Measurements from ENCODE around the gene WNT2. TPM values are rescaled to one million over a fixed set of nuclear protein-coding genes. Genes with fewer than 3 reads are reported as not detected.

WNT2 gene
- polyA plus RNA-seq, 1 donor (not counting 4 experiments of a cell fraction or from before 2014, with no cell fraction given): not detected

- no peaks in the 10 kb centered on the region for H3K9me1 ChIP-seq (ENCODE audit: control insufficient read depth, extremely low read depth, insufficient read depth, low read length)
- TF ChIP-seq, protein P1, sequence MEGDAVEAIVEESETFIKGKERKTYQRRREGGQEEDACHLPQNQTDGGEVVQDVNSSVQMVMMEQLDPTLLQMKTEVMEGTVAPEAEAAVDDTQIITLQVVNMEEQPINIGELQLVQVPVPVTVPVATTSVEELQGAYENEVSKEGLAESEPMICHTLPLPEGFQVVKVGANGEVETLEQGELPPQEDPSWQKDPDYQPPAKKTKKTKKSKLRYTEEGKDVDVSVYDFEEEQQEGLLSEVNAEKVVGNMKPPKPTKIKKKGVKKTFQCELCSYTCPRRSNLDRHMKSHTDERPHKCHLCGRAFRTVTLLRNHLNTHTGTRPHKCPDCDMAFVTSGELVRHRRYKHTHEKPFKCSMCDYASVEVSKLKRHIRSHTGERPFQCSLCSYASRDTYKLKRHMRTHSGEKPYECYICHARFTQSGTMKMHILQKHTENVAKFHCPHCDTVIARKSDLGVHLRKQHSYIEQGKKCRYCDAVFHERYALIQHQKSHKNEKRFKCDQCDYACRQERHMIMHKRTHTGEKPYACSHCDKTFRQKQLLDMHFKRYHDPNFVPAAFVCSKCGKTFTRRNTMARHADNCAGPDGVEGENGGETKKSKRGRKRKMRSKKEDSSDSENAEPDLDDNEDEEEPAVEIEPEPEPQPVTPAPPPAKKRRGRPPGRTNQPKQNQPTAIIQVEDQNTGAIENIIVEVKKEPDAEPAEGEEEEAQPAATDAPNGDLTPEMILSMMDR (optimal IDR thresholded peaks at IDR 0.05 in 1 of 3, IDR thresholded peaks at IDR 0.05 in 1 of 3, conservative IDR thresholded peaks at IDR 0.05 in 1 of 3; ENCODE audit: extremely low read depth in 1 of 3, insufficient read depth in 2 of 3, low read length in 3 of 3): no peak
- no peak for TF ChIP-seq EZH2 (IDR thresholded peaks at IDR 0.05; ENCODE audit: low read length)
- H3K36me3 ChIP-seq (ENCODE audit: control insufficient read depth in 2 of 2, extremely low read depth in 1 of 2, insufficient read depth in 2 of 2, low read length in 2 of 2): no peaks in the 10 kb centered on the region
- DNase-seq (ENCODE audit: low read depth, low spot score): no peak
- dilution Hi-C loops (cut with MboI; ENCODE audit: extremely low pct_ligation_motif_present, low sequenced_read_pairs): no loop called here
- H3K4me3 ChIP-seq (ENCODE audit: control insufficient read depth in 2 of 3, extremely low read depth in 1 of 3, insufficient read depth in 2 of 3, low read depth in 1 of 3, low read length in 3 of 3): no peak overlapping the region
- H3K4me1 ChIP-seq (ENCODE audit: control insufficient read depth, extremely low read depth, insufficient read depth, low read length): no peaks in the 10 kb centered on the region
- no peaks in the 10 kb centered on the region for H4K20me1 ChIP-seq (ENCODE audit: control insufficient read depth, extremely low read depth, insufficient read depth, low read length)
- peaks cover 5% of the 10 kb centered on the region for H3K27me3 ChIP-seq (ENCODE audit: control insufficient read depth, extremely low read depth, insufficient read depth, low read length)
- no peaks in the 10 kb centered on the region for H3K79me2 ChIP-seq (ENCODE audit: control insufficient read depth, insufficient read depth, low read length)
- no peak overlapping the region for H3K9ac ChIP-seq (ENCODE audit: control insufficient read depth, extremely low read depth, insufficient read depth, low read length)
- no peak overlapping the region for H3K4me2 ChIP-seq (ENCODE audit: control insufficient read depth, extremely low read depth, insufficient read depth, low read depth, low read length)
- no peaks in the 10 kb centered on the region for H3K9me3 ChIP-seq (ENCODE audit: control insufficient read depth, low read depth, low read length)
- no peak overlapping the region for H2AFZ ChIP-seq (ENCODE audit: control insufficient read depth, low read length)
- no peak for FAIRE-seq
- no peak overlapping the region for H3K27ac ChIP-seq (ENCODE audit: control insufficient read depth, insufficient read depth, low read length)
Observed at GRCh38 chr7:117241088-117241487, 81.8 kb downstream of the WNT2 start.

- no peaks in the 10 kb centered on the region for H3K4me1 ChIP-seq (ENCODE audit: control insufficient read depth, extremely low read depth, insufficient read depth, low read length)
- dilution Hi-C loops (cut with MboI; ENCODE audit: extremely low pct_ligation_motif_present, low sequenced_read_pairs): no loop called here
- FAIRE-seq (no peak), DNase-seq (ENCODE audit: low read depth, low spot score) (no peak)
- H3K9me3 ChIP-seq (ENCODE audit: control insufficient read depth, low read depth, low read length): no peaks in the 10 kb centered on the region
- no peak overlapping the region for H3K4me3 ChIP-seq (ENCODE audit: control insufficient read depth in 2 of 3, extremely low read depth in 1 of 3, insufficient read depth in 2 of 3, low read depth in 1 of 3, low read length in 3 of 3)
- TF ChIP-seq EZH2 (IDR thresholded peaks at IDR 0.05; ENCODE audit: low read length): no peak
- TF ChIP-seq, protein P1 (optimal IDR thresholded peaks at IDR 0.05 in 1 of 3, IDR thresholded peaks at IDR 0.05 in 1 of 3, conservative IDR thresholded peaks at IDR 0.05 in 1 of 3; ENCODE audit: extremely low read depth in 1 of 3, insufficient read depth in 2 of 3, low read length in 3 of 3): peak in 1 of 3 experiments; percentile 5
- H3K9ac ChIP-seq (ENCODE audit: control insufficient read depth, extremely low read depth, insufficient read depth, low read length): no peak overlapping the region
- no peak overlapping the region for H3K4me2 ChIP-seq (ENCODE audit: control insufficient read depth, extremely low read depth, insufficient read depth, low read depth, low read length)
- H3K27me3 ChIP-seq (ENCODE audit: control insufficient read depth, extremely low read depth, insufficient read depth, low read length): peaks cover 5% of the 10 kb centered on the region
- no peak overlapping the region for H3K27ac ChIP-seq (ENCODE audit: control insufficient read depth, insufficient read depth, low read length)
- H3K79me2 ChIP-seq (ENCODE audit: control insufficient read depth, insufficient read depth, low read length): no peaks in the 10 kb centered on the region
- H4K20me1 ChIP-seq (ENCODE audit: control insufficient read depth, extremely low read depth, insufficient read depth, low read length): no peaks in the 10 kb centered on the region
- H3K9me1 ChIP-seq (ENCODE audit: control insufficient read depth, extremely low read depth, insufficient read depth, low read length): no peaks in the 10 kb centered on the region
- no peaks in the 10 kb centered on the region for H3K36me3 ChIP-seq (ENCODE audit: control insufficient read depth in 2 of 2, extremely low read depth in 1 of 2, insufficient read depth in 2 of 2, low read length in 2 of 2)
- no peak overlapping the region for H2AFZ ChIP-seq (ENCODE audit: control insufficient read depth, low read length)
Observed at GRCh38 chr7:117238937-117239336, 83.9 kb downstream of the WNT2 start.
